ENCODE data around the gene CEBPZ.

DNA sequence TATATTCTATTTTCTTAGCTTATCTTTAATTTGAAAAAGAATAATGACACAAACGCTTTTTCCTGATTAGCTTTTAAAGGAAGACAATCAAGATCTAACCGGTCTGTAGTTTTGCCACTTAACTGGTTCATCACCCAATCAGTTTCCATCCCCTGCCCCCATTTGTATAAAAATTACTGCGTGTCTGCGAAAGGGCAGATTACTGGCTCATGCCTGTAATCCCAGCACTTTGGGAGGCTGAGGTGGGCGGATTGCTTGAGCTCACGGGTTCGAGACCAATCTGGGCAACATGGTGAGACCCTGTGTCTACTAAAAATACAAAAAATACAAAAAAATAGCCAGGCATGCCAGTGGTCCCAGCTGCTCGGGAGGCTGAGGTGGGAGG lies 32.7 kb downstream of the CEBPZ start:
- no peak for TF ChIP-seq CTCF (IDR thresholded peaks at IDR 0.05)
- no peak for TF ChIP-seq POLR2A (IDR thresholded peaks at IDR 0.05)

Measured in body of pancreas (tissue), 4 donors.